HEK293 (cell line): ENCODE measurements around the gene LIN7A.

Experiments
- CTCF ChIA-PET: fragments of 350-600 bp; formaldehyde crosslinking; extraction: SDS; loops from one replicate; lab custom pipeline; 2021; ENCODE audit warnings: antibody characterized with exemption; lab: Yijun Ruan, JAX
- POLR2A ChIA-PET: fragments of 300-600 bp; formaldehyde crosslinking; extraction: SDS; loops from one replicate; lab custom pipeline; 2020; ENCODE audit warnings: antibody characterized with exemption, inconsistent platforms; lab: Yijun Ruan, JAX
- H3K27ac ChIP-seq: fragments of 200-500 bp; sonication (Bioruptor generic); 2 replicates; pipeline ENCODE4 v1.5.1; 2014; ENCODE audit warnings: low read depth, low read length, control low read depth, inconsistent platforms; ENCODE audit errors: extremely low read depth
- H3K36me3 ChIP-seq, 2 experiments: fragments of 200-500 bp in 1 of 2; sonication (Bioruptor generic) in 1 of 2; 1 replicate in 1 of 2; 2 replicates in 1 of 2; pipeline ENCODE4 v1.5.1; 2014 to 2017; ENCODE audit warnings: inconsistent platforms in 2 of 2, low read length in 2 of 2; ENCODE audit not compliant: control insufficient read depth in 2 of 2, insufficient read depth in 1 of 2
- H3K4me1 ChIP-seq: fragments of 200-500 bp; sonication (Bioruptor generic); 2 replicates; pipeline ENCODE4 v1.5.1; 2014; ENCODE audit warnings: mild to moderate bottlenecking, low read length, inconsistent platforms; ENCODE audit not compliant: control insufficient read depth, insufficient read depth
- H3K4me3 ChIP-seq: 2 replicates; pipeline ENCODE4 v1.5.1; 2011; ENCODE audit warnings: low read depth, mild to moderate bottlenecking, control low read depth, low read length, moderate library complexity
- H3K9me3 ChIP-seq: fragments of 200-500 bp; sonication (Bioruptor generic); 2 replicates; pipeline ENCODE4 v1.5.1; 2014; ENCODE audit warnings: low read depth, low read length, inconsistent platforms; ENCODE audit not compliant: control insufficient read depth, insufficient read depth
- BCL11A ChIP-seq: fragments of 450-650 bp; formaldehyde crosslinking; IDR thresholded peaks from 2 replicates; pipeline ENCODE4 v1.5.1; 2016; ENCODE audit warnings: low read depth, missing biosample characterization, missing genetic modification characterization
- BCL6B ChIP-seq: fragments of 450-650 bp; formaldehyde crosslinking; IDR thresholded peaks from 2 replicates; pipeline ENCODE4 v1.5.1; 2017; ENCODE audit warnings: missing biosample characterization, missing genetic modification characterization
- GFI1B ChIP-seq: fragments of 450-650 bp; formaldehyde crosslinking; IDR thresholded peaks from 2 replicates; pipeline ENCODE4 v1.5.1; 2016; ENCODE audit warnings: missing biosample characterization, missing genetic modification characterization
- IKZF3 ChIP-seq: fragments of 450-650 bp; IDR thresholded peaks from 2 replicates; pipeline ENCODE4 v1.5.0; 2018; ENCODE audit warnings: missing biosample characterization, mild to moderate bottlenecking, missing genetic modification characterization, moderate library complexity
- KLF1 ChIP-seq: fragments of 450-650 bp; formaldehyde crosslinking; IDR thresholded peaks from 2 replicates; pipeline ENCODE4 v1.5.1; 2016; ENCODE audit warnings: missing biosample characterization, missing genetic modification characterization
- PRDM1 ChIP-seq: fragments of 450-650 bp; formaldehyde crosslinking; IDR thresholded peaks from 2 replicates; pipeline ENCODE4; 2016; ENCODE audit warnings: missing biosample characterization, missing genetic modification characterization
- YY2 ChIP-seq: fragments of 450-650 bp; formaldehyde crosslinking; IDR thresholded peaks from 2 replicates; pipeline ENCODE4 v1.5.1; 2016; ENCODE audit warnings: missing biosample characterization, missing genetic modification characterization
- ZBTB49 ChIP-seq: fragments of 450-650 bp; formaldehyde crosslinking; IDR thresholded peaks from 2 replicates; pipeline ENCODE4 v1.5.1; 2016; ENCODE audit warnings: missing biosample characterization, missing genetic modification characterization, low read depth
- ZNF16 ChIP-seq: fragments of 450-650 bp; formaldehyde crosslinking; IDR thresholded peaks from 2 replicates; pipeline ENCODE4 v1.5.1; 2016; ENCODE audit warnings: low read depth, missing biosample characterization, missing genetic modification characterization
- ZNF2 ChIP-seq: fragments of 450-650 bp; formaldehyde crosslinking; IDR thresholded peaks from 2 replicates; pipeline ENCODE4 v1.5.1; 2016; ENCODE audit warnings: missing biosample characterization, missing genetic modification characterization
- ZNF23 ChIP-seq: fragments of 450-650 bp; formaldehyde crosslinking; IDR thresholded peaks from 2 replicates; pipeline ENCODE4 v1.5.1; 2016; ENCODE audit warnings: missing biosample characterization, missing genetic modification characterization, borderline replicate concordance
- ZNF274 ChIP-seq, 2 experiments: fragments of 200-500 bp in 1 of 2; fragments of 450-650 bp in 1 of 2; sonication (Bioruptor generic) in 1 of 2; formaldehyde crosslinking in 1 of 2; IDR thresholded peaks; 2 replicates each; pipeline versions ENCODE4 v1.5.1 to v1.6.1; 2014 to 2016; ENCODE audit warnings: borderline replicate concordance in 1 of 2, inconsistent platforms in 1 of 2, low read length in 1 of 2, missing biosample characterization in 1 of 2, missing genetic modification characterization in 1 of 2
- ZNF335 ChIP-seq: fragments of 450-650 bp; formaldehyde crosslinking; conservative IDR thresholded peaks from 2 replicates; pipeline ENCODE4 v1.5.1; 2016; ENCODE audit warnings: missing biosample characterization, missing genetic modification characterization
- ZNF426 ChIP-seq: fragments of 450-650 bp; formaldehyde crosslinking; IDR thresholded peaks from 2 replicates; pipeline ENCODE4 v1.5.1; 2017; ENCODE audit warnings: missing biosample characterization, missing genetic modification characterization, mild to moderate bottlenecking, inconsistent platforms, moderate library complexity
- ZNF544 ChIP-seq: fragments of 450-650 bp; formaldehyde crosslinking; IDR thresholded peaks from 2 replicates; pipeline ENCODE4 v1.5.0; 2017; ENCODE audit warnings: missing biosample characterization, missing genetic modification characterization
- ZNF548 ChIP-seq: fragments of 450-650 bp; formaldehyde crosslinking; IDR thresholded peaks from 2 replicates; pipeline ENCODE4 v1.5.1; 2016; ENCODE audit warnings: missing biosample characterization, missing genetic modification characterization
- ZNF555 ChIP-seq: fragments of 450-650 bp; formaldehyde crosslinking; conservative IDR thresholded peaks from 2 replicates; pipeline ENCODE4 v1.5.1; 2017; ENCODE audit warnings: missing biosample characterization, mild to moderate bottlenecking, missing genetic modification characterization, inconsistent platforms
- ZNF571 ChIP-seq: fragments of 450-650 bp; formaldehyde crosslinking; IDR thresholded peaks from 2 replicates; pipeline ENCODE4 v1.5.0; 2017; ENCODE audit warnings: missing biosample characterization, missing genetic modification characterization
- ZNF610 ChIP-seq: fragments of 450-650 bp; formaldehyde crosslinking; IDR thresholded peaks from 2 replicates; pipeline ENCODE4 v1.5.1; 2016; ENCODE audit warnings: missing biosample characterization, missing genetic modification characterization, borderline replicate concordance
- ZNF670 ChIP-seq: fragments of 450-650 bp; formaldehyde crosslinking; IDR thresholded peaks from 2 replicates; pipeline ENCODE4 v1.5.1; 2016; ENCODE audit warnings: missing biosample characterization, missing genetic modification characterization, low read depth
- ZNF830 ChIP-seq: fragments of 450-650 bp; IDR thresholded peaks from 2 replicates; pipeline ENCODE4 v1.5.0; 2018; ENCODE audit warnings: missing biosample characterization, missing genetic modification characterization, low read depth, mild to moderate bottlenecking, moderate library complexity
- TF ChIP-seq, protein P1 (sequence below): fragments of 450-650 bp; formaldehyde crosslinking; IDR thresholded peaks from 2 replicates; pipeline ENCODE4 v1.5.1; 2017; ENCODE audit warnings: missing biosample characterization, missing genetic modification characterization
- TF ChIP-seq, protein P2 (sequence below): IDR thresholded peaks from 2 replicates; pipeline ENCODE4 v1.6.1; 2011; ENCODE audit warnings: mild to moderate bottlenecking, low read depth, low read length, borderline replicate concordance
- TF ChIP-seq, protein P3 (sequence below): fragments of 450-650 bp; formaldehyde crosslinking; IDR thresholded peaks from 2 replicates; pipeline ENCODE4 v1.5.1; 2016; ENCODE audit warnings: missing biosample characterization, missing genetic modification characterization

LIN7A gene

DNA sequence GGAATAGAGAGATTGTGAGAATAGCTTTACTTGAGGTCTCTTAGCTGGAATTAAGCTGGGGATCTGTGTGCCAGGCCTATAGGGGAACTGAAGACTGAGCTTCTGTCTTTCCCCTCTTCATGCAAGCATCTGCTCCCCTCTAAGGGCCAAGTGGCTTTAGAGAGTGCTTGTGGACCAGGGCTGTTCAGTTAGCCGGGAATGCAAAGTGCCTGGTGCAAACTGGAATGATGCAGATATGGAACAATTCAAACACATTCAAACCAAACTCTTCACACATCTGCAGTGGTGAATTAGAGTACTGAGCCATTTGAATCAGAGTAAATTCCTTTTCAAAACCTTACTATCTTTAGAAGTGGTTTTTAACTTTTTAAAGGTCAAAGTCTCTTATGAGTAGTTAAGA lies 99.0 kb downstream of the LIN7A start (continued):
- no peak for TF ChIP-seq BCL6B
- TF ChIP-seq ZNF2 (tag by site-specific recombination) = no peak
- TF ChIP-seq, protein P1, sequence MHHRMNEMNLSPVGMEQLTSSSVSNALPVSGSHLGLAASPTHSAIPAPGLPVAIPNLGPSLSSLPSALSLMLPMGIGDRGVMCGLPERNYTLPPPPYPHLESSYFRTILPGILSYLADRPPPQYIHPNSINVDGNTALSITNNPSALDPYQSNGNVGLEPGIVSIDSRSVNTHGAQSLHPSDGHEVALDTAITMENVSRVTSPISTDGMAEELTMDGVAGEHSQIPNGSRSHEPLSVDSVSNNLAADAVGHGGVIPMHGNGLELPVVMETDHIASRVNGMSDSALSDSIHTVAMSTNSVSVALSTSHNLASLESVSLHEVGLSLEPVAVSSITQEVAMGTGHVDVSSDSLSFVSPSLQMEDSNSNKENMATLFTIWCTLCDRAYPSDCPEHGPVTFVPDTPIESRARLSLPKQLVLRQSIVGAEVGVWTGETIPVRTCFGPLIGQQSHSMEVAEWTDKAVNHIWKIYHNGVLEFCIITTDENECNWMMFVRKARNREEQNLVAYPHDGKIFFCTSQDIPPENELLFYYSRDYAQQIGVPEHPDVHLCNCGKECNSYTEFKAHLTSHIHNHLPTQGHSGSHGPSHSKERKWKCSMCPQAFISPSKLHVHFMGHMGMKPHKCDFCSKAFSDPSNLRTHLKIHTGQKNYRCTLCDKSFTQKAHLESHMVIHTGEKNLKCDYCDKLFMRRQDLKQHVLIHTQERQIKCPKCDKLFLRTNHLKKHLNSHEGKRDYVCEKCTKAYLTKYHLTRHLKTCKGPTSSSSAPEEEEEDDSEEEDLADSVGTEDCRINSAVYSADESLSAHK (tag by site-specific recombination) = no peak
- no peak for TF ChIP-seq ZNF571 (tag by site-specific recombination)
- no peak for TF ChIP-seq PRDM1 (tag by site-specific recombination)
- TF ChIP-seq, protein P2, sequence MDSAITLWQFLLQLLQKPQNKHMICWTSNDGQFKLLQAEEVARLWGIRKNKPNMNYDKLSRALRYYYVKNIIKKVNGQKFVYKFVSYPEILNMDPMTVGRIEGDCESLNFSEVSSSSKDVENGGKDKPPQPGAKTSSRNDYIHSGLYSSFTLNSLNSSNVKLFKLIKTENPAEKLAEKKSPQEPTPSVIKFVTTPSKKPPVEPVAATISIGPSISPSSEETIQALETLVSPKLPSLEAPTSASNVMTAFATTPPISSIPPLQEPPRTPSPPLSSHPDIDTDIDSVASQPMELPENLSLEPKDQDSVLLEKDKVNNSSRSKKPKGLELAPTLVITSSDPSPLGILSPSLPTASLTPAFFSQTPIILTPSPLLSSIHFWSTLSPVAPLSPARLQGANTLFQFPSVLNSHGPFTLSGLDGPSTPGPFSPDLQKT = no peak
- no peak for TF ChIP-seq ZNF548 (tag by site-specific recombination)
- TF ChIP-seq ZNF16 (tag by site-specific recombination) = no peak
- no peak for TF ChIP-seq ZNF23

GRCh38 chr12:80838024-80838658 lies 99.6 kb downstream of the LIN7A start:
- no peak overlapping the region for H3K27ac ChIP-seq
- no peaks in the 10 kb centered on the region for H3K36me3 ChIP-seq
- no peak overlapping the region for H3K4me3 ChIP-seq
- ChIA-PET POLR2A (interaction anchor here (0.6 kb wide), 1 partner anchor 36 kb away, joined by 3 read pairs; no protein-coding TSS in a partner anchor), CTCF (interaction anchor here (0.5 to 2.2 kb wide), 15 partner anchors 7 to 1236 kb away, joined by 3 to 16 read pairs (median 4); no protein-coding TSS in a partner anchor)
- no peaks in the 10 kb centered on the region for H3K9me3 ChIP-seq
- no peaks in the 10 kb centered on the region for H3K4me1 ChIP-seq
- TF ChIP-seq YY2 (no peak), BCL11A (tag by site-specific recombination) (no peak), IKZF3 (no peak), ZNF544 (tag by site-specific recombination) (no peak), GFI1B (tag by site-specific recombination) (no peak), ZBTB49 (no peak), ZNF830 (tag by site-specific recombination) (no peak), ZNF274 (IDR thresholded peaks at IDR 0.05; ENCODE audit: low read length) (no peak), ZNF274 (tag by site-specific recombination; IDR thresholded peaks at IDR 0.05; ENCODE audit: borderline replicate concordance) (no peak), ZNF670 (tag by site-specific recombination) (no peak), KLF1 (tag by site-specific recombination) (no peak), ZNF426 (no peak), ZNF335 (no peak), ZNF555 (tag by site-specific recombination) (no peak), ZNF610 (tag by site-specific recombination) (no peak)
- TF ChIP-seq, protein P3, sequence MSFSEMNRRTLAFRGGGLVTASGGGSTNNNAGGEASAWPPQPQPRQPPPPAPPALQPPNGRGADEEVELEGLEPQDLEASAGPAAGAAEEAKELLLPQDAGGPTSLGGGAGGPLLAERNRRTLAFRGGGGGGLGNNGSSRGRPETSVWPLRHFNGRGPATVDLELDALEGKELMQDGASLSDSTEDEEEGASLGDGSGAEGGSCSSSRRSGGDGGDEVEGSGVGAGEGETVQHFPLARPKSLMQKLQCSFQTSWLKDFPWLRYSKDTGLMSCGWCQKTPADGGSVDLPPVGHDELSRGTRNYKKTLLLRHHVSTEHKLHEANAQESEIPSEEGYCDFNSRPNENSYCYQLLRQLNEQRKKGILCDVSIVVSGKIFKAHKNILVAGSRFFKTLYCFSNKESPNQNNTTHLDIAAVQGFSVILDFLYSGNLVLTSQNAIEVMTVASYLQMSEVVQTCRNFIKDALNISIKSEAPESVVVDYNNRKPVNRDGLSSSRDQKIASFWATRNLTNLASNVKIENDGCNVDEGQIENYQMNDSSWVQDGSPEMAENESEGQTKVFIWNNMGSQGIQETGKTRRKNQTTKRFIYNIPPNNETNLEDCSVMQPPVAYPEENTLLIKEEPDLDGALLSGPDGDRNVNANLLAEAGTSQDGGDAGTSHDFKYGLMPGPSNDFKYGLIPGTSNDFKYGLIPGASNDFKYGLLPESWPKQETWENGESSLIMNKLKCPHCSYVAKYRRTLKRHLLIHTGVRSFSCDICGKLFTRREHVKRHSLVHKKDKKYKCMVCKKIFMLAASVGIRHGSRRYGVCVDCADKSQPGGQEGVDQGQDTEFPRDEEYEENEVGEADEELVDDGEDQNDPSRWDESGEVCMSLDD = no peak
